Measurements from ENCODE around the gene CELSR2.

The CELSR2 gene

GRCh38 chr1:109265741-109266330 is 16.5 kb downstream of the CELSR2 start:
- no peak for DNase-seq

- DNase-seq = no peak
Observed at GRCh38 chr1:109266965-109267364, 17.6 kb downstream of the CELSR2 start.

GRCh38 chr1:109267743-109268300 is 18.5 kb downstream of the CELSR2 start:
- no peak for DNase-seq

GRCh38 chr1:109268431-109269211 is 19.3 kb downstream of the CELSR2 start:
- DNase-seq = no peak

GRCh38 chr1:109269212-109269980 is 20.1 kb downstream of the CELSR2 start:
- DNase-seq = no peak

- DNase-seq = no peak
Observed at GRCh38 chr1:109269981-109270622, 20.8 kb downstream of the CELSR2 start.

GRCh38 chr1:109270623-109271317 is 21.4 kb downstream of the CELSR2 start:
- DNase-seq = no peak

GRCh38 chr1:109271458-109271857 is 22.1 kb downstream of the CELSR2 start:
- no peak for DNase-seq

- DNase-seq = no peak
Observed at GRCh38 chr1:109272021-109272799, 22.9 kb downstream of the CELSR2 start.

- DNase-seq = no peak
Observed at GRCh38 chr1:109272831-109273547, 23.6 kb downstream of the CELSR2 start.

GRCh38 chr1:109273570-109274288 is 24.4 kb downstream of the CELSR2 start:
- DNase-seq = no peak

- no peak for DNase-seq
Observed at GRCh38 chr1:109274533-109275476, 25.5 kb downstream of the CELSR2 start.

GRCh38 chr1:109275706-109276345 is 26.5 kb downstream of the CELSR2 start:
- DNase-seq = no peak

GRCh38 chr1:109277434-109278204 is 28.3 kb downstream of the CELSR2 start:
- no peak for DNase-seq

GRCh38 chr1:109279615-109280278 is 30.4 kb downstream of the CELSR2 start:
- no peak for DNase-seq

- no peak for DNase-seq
Observed at GRCh38 chr1:109280862-109281261, 31.5 kb downstream of the CELSR2 start.
